ENCODE results near the gene RPS6KA5.

GRCh38 chr14:90936757-90937440 is 123.5 kb downstream of the RPS6KA5 start:
- TF ChIP-seq CTCF (conservative IDR thresholded peaks at IDR 0.05 in 1 of 2, IDR thresholded peaks at IDR 0.05 in 1 of 2; ENCODE audit: low read depth in 1 of 2, low read length in 2 of 2) (no peak), EZH2 (IDR thresholded peaks at IDR 0.05; ENCODE audit: low read length, missing control alignments) (no peak)
